HL-60/S4 (cell line): ENCODE data around the gene GNAT2.

Experiments
- in situ Hi-C: fragments of 300-500 bp; cut with MboI; formaldehyde crosslinking; loops from 2 replicates; pipeline ENCODE4 v1.14.3; 2022; ENCODE audit warnings: low sequenced_read_pairs

The GNAT2 gene

DNA sequence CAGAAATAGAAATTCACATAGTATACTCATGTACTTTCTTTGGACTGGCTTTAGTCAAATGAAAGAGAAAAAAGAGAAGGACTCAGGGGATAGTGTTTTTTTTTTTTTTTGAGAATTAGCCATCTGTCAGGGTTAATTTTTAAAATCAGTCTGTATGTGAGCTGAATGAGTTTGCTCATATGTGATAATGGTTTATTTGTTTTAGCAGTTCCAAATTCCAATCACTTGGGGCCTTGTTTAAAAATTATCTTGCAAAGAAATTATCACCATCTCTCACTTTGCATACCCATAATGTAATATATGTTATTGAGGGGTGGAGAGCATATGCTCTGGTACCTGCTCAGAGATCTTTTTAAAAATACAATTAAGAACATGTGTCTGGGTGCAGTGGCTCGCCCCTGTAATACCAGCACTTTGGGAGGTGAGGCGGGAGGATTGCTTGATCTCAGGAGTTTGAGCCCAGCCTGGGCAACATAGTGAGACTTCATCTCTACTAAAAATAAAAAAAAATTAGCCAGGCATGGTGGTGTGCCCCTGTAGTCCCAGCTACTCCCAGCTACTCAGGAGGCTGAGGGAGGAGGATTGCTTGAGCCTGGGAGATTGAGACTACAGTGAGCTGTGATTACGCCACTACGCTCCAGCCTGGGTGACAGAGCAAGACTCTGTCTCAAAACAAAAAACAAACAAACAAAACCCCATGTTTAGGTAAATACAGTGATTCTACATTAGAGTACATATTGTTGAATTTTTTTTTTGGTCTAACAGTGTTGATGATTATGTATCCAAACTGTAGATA, 51.3 kb downstream of the GNAT2 start:
- in situ Hi-C loops: no loop called here

DNA sequence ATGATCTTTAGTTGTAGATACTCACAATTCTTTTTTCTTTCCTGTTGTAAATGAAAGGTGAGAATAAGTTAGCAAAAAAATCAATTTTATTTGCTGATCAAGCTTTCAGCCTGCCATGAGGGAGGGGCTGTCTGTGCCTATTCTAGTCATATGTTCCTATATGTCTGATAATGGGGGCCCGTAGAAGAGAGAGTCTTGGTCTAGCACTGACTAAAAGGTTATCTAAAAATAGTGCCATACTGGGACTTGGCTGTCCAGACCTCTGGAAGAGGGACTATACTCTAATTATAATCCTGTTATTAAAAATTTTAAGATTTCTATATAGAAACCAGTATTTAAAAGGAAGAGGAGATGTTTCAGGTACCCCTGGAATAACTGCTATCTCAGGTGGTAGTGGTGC, 52.4 kb downstream of the GNAT2 start:
- in situ Hi-C loops: no loop called here

DNA sequence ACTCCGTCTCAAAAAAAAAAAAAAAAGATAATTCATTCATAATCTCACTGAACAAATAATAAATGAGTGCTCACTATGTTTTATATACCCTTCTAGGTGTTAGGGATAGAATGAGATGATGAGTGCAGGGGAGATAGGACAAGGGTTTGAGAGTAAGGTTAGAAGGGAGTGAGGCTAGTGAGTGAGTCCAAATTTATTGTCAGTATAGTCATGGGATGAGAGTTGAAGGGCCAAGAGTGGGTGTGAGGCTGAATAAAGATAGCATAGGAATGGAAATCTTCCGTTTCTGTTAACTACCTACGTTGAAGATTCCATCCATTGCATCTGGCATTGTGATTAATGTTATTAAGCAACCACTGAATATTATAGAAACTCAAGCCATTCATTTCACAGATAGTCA, 54.2 kb downstream of the GNAT2 start:
- in situ Hi-C loops: no loop called here

DNA sequence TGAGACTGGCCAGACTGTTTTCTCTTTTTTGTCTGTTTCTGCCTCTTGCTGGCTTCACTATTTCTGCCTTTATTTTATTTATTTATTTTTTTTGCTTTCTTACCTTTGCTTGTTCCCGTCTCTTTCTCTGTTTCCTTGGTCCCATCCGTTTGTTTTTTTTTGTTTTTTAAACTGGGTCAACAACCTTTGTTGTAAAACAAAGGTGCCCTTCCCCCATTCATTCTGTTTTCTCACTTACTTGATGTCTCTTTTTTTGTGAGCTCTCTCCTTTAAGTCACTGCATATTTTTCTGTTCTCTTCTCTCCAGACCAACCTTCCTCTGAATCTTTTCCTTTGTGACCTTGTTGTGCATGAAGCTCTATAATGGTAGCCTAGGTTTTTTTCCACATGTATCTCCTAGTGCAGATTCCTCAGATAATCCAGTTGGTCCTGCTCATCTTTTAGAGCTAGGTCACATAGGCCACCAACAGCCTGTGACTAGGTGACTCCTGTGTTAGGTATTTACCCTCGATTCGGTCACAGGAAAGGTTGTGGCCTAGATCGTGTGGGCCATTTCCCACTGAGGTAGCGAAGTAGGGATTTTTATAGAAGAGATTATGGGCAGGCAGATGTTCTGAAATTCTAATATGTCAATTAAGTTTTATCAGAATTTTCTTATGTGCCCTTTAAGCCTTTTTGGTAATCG, 55.1 kb downstream of the GNAT2 start:
- in situ Hi-C loops: no loop called here

DNA sequence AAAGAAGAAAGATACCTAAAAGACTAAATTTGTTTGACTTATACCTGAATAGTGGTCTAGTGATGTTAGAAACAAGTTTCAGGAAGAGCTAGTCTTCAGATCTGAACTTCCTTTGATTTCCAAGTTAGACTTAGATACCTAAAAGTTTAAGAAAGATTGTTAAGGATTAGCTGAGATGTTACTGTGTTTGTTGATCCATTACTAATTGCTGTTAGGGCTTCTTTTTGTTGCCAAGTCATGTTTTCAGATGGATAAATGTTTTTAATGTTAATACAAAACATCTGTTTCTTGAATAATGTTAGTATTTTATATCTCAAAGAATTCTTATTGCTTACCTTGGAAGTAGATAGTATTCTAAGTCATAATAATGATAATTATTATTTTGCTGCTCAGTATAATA, 59.4 kb downstream of the GNAT2 start:
- in situ Hi-C loops: no loop called here

DNA sequence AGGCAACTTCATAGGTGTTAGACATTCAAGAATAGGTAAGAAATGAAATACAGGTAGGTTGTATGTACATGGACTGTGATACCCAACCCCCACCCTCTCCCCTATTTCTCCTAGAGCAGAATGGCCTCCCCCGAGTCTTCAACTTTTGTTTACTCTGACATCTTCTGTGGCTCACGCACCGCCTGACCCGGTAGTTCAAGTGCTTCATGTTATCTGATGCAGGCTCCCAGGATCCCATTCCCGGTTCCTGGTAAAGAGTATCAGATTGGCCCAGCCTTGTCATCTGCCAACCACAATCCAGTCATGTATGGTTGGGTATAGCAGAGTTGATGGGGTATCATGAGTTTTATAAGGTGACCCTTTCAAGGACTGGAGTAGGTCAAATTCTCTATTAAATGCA, 61.9 kb downstream of the GNAT2 start:
- in situ Hi-C loops: no loop called here

DNA sequence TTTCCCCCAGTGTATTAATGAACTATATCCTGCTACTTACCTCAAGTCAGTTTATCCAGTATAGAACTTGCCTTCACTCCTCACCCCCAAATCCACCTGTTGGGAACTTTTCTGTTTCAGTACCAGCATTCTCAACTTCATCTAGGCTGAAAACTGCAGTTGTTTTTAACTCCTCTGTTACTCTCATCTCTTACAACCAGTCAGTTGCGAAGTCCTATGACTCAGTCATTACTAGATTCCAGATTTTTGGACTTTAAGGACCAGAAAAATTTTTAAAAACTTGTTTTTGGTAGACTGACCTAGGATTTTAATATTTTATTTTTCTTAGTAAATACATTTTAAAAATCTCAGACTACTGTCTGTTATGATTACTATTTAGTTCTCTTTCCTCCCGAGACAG, 62.9 kb downstream of the GNAT2 start:
- in situ Hi-C loops: no loop called here
